Neural progenitor cell (in vitro differentiated cells): ENCODE results near the gene ZFPM1. TPM values are rescaled to one million over a fixed set of nuclear protein-coding genes. Genes with fewer than 3 reads are reported as not detected.

Experiments
- DNase-seq: peaks from one replicate; pipeline ENCODE4 v3.0.0-alpha.2; 2016; ENCODE audit warnings: low spot score
- H2AFZ ChIP-seq: fragments of 200-600 bp; sonication (generic); replicated peaks from 2 replicates; pipeline ENCODE4 v1.6.1; 2016; ENCODE audit warnings: antibody characterized with exemption
- H3F3A ChIP-seq: fragments of 200-600 bp; sonication (generic); 2 replicates; pipeline ENCODE4 v1.6.1; 2016; ENCODE audit warnings: antibody characterized with exemption, low read depth
- H3K27ac ChIP-seq: fragments of 200-600 bp; sonication (generic); 2 replicates; pipeline ENCODE4 v1.5.1; 2016; ENCODE audit warnings: mild to moderate bottlenecking
- H3K27me3 ChIP-seq: fragments of 200-600 bp; sonication (generic); 2 replicates; pipeline ENCODE4 v1.6.1; 2016; ENCODE audit warnings: mild to moderate bottlenecking, moderate library complexity
- H3K36me3 ChIP-seq: fragments of 200-600 bp; sonication (generic); 2 replicates; pipeline ENCODE4 v1.5.1; 2016
- H3K4me1 ChIP-seq: fragments of 200-600 bp; sonication (generic); 2 replicates; pipeline ENCODE4 v1.6.1; 2016; ENCODE audit warnings: mixed run types
- H3K4me2 ChIP-seq: fragments of 200-600 bp; sonication (generic); 2 replicates; pipeline ENCODE4 v1.6.1; 2016
- H3K4me3 ChIP-seq: fragments of 200-600 bp; sonication (generic); 2 replicates; pipeline ENCODE4 v1.5.1; 2016
- H3K79me2 ChIP-seq: fragments of 200-600 bp; sonication (generic); 2 replicates; pipeline ENCODE4 v1.6.1; 2016; ENCODE audit warnings: low read depth
- H3K9ac ChIP-seq: fragments of 200-600 bp; sonication (generic); 2 replicates; pipeline ENCODE4 v1.6.1; 2016
- H3K9me3 ChIP-seq: fragments of 200-600 bp; sonication (generic); 2 replicates; pipeline ENCODE4 v1.5.1; 2016; ENCODE audit warnings: low read depth
- H4K20me1 ChIP-seq: fragments of 200-600 bp; sonication (generic); 2 replicates; pipeline ENCODE4 v1.6.1; 2016; ENCODE audit warnings: low read depth
- H3K27ac Mint-ChIP-seq: 3 replicates; pipeline ENCODE4 v1.8.0; 2021; ENCODE audit warnings: mixed read lengths
- H3K27me3 Mint-ChIP-seq: 2 replicates; pipeline ENCODE4 v1.8.0; 2022; ENCODE audit warnings: low read depth, mild to moderate bottlenecking, inconsistent platforms, moderate library complexity, mixed read lengths; ENCODE audit not compliant: insufficient read depth
- H3K36me3 Mint-ChIP-seq: 3 replicates; pipeline ENCODE4 v1.8.0; 2021; ENCODE audit warnings: mixed read lengths
- H3K4me1 Mint-ChIP-seq: 3 replicates; pipeline ENCODE4 v1.8.0; 2021; ENCODE audit warnings: mixed read lengths
- H3K4me3 Mint-ChIP-seq: 3 replicates; pipeline ENCODE4 v1.8.0; 2021; ENCODE audit warnings: mild to moderate bottlenecking, moderate library complexity, mixed read lengths
- H3K9me3 Mint-ChIP-seq: 3 replicates; pipeline ENCODE4 v1.8.0; 2020; ENCODE audit warnings: mixed read lengths
- CTCF ChIP-seq: fragments of 200-600 bp; sonication (generic); IDR thresholded peaks from 2 replicates; pipeline ENCODE4 v1.5.1; 2017; ENCODE audit warnings: antibody characterized with exemption, mild to moderate bottlenecking
- EZH2 ChIP-seq: fragments of 200-600 bp; sonication (generic); IDR thresholded peaks from 2 replicates; pipeline ENCODE4 v1.6.1; 2017; ENCODE audit warnings: antibody characterized with exemption, mild to moderate bottlenecking, moderate library complexity
- EZH2phosphoT487 ChIP-seq: fragments of 200-600 bp; sonication (generic); IDR thresholded peaks from 2 replicates; pipeline ENCODE4 v1.6.1; 2017; ENCODE audit warnings: antibody characterized with exemption
- total RNA-seq: library from RNA; depleted of rRNA; stranded (reverse); fragments of >200 nt; gene quantifications from 2 replicates; pipeline ENCODE4 v1.2.3, GENCODE V29; 2015; ENCODE audit warnings: low replicate concordance

ZFPM1 gene
- total RNA-seq, 1 donor from 2014 or later = 0.36 TPM

GRCh38 chr16:88434353-88434690 is 18.8 kb upstream of the ZFPM1 start:
- no peak for DNase-seq
- TF ChIP-seq EZH2phosphoT487 (no peak), CTCF (no peak), EZH2 (no peak)

DNA sequence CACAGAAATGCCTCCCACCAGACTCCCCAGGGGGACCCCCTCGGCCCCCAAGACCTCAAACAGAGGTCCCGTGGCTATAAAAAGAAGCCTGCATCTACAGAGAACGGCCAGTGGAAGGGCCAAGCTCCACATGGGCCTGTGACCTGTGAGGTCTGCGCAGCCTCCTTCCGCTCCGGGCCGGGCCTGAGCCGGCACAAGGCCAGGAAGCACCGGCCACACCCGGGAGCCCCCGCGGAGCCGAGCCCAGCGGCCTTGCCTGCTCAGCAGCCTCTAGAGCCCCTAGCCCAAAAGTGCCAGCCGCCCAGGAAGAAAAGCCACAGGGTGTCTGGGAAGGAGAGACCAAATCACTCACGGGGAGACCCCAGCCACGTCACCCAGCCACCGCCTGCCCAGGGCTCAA is 18.3 kb upstream of the ZFPM1 start:
- Mint-ChIP-seq H3K4me3 (no peak overlapping the region), H3K27ac (no peak overlapping the region), H3K36me3 (no peaks in the 10 kb centered on the region), H3K9me3 (no peaks in the 10 kb centered on the region), H3K4me1 (no peaks in the 10 kb centered on the region), H3K27me3 (peaks cover 4% of the 10 kb centered on the region)
- Histone ChIP-seq H3K9me3 (no peaks in the 10 kb centered on the region), H3K9ac (no peak overlapping the region), H3K27me3 (peaks cover 8% of the 10 kb centered on the region), H3K79me2 (no peaks in the 10 kb centered on the region), H3K36me3 (no peaks in the 10 kb centered on the region), H3K4me2 (no peak overlapping the region), H3K4me1 (peaks cover 6% of the 10 kb centered on the region), H3K27ac (no peak overlapping the region), H3F3A (no peaks in the 10 kb centered on the region), H2AFZ (no peak overlapping the region), H3K4me3 (no peak overlapping the region), H4K20me1 (no peaks in the 10 kb centered on the region)
- no peak for DNase-seq
- TF ChIP-seq EZH2phosphoT487 (no peak), CTCF (no peak), EZH2 (no peak)

More at GRCh38 chr16:88434353-88434690, 18.8 kb upstream of the ZFPM1 start:
- H3K9ac ChIP-seq = no peak overlapping the region
- no peaks in the 10 kb centered on the region for H3K9me3 ChIP-seq
- H3K9me3 Mint-ChIP-seq = no peaks in the 10 kb centered on the region
- no peak overlapping the region for H3K4me2 ChIP-seq
- H3K4me1 Mint-ChIP-seq = no peaks in the 10 kb centered on the region
- H3K4me3 Mint-ChIP-seq = no peak overlapping the region
- peaks cover 4% of the 10 kb centered on the region for H3K27me3 Mint-ChIP-seq
- no peaks in the 10 kb centered on the region for H3K36me3 Mint-ChIP-seq
- H3K27me3 ChIP-seq = peaks cover 8% of the 10 kb centered on the region
- no peaks in the 10 kb centered on the region for H3K36me3 ChIP-seq
- no peak overlapping the region for H3K4me3 ChIP-seq
- no peaks in the 10 kb centered on the region for H3K79me2 ChIP-seq
- H3K27ac ChIP-seq = no peak overlapping the region
- H3F3A ChIP-seq = no peaks in the 10 kb centered on the region
- H3K27ac Mint-ChIP-seq = no peak overlapping the region
- peaks cover 6% of the 10 kb centered on the region for H3K4me1 ChIP-seq
- H2AFZ ChIP-seq = no peak overlapping the region
- H4K20me1 ChIP-seq = no peaks in the 10 kb centered on the region

DNA sequence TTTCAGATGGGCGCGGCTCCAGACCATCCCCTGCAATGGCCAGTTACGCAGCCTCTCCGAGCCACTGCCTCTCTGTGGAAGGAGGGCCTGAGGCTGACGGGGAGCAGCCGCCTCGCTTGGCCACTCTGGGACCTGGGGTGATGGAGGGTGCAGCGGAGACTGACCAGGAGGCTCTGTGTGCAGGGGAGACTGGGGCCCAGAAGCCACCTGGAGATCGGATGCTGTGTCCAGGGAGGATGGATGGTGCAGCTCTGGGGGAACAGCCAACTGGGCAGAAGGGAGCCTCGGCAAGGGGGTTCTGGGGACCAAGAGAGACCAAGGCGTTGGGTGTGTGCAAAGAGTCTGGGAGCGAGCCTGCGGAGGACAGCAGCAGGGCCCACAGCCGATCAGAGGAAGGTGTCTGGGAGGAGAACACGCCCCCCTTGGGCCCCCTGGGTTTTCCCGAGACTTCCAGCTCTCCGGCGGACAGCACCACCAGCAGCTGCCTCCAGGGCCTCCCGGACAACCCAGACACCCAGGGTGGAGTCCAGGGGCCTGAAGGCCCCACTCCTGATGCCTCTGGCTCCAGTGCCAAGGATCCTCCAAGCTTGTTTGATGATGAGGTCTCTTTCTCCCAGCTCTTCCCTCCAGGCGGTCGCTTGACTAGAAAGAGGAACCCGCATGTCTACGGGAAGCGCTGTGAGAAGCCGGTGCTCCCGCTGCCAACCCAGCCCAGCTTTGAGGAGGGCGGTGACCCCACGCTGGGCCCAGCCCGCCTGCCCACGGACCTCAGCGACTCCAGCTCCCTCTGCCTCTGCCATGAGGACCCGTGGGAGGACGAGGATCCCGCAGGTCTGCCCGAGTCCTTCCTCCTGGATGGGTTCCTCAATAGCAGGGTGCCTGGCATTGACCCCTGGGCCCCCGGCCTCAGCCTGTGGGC is 17.4 kb upstream of the ZFPM1 start:
- Mint-ChIP-seq H3K27ac (no peak overlapping the region), H3K4me3 (no peak overlapping the region), H3K9me3 (no peaks in the 10 kb centered on the region), H3K4me1 (no peaks in the 10 kb centered on the region), H3K36me3 (no peaks in the 10 kb centered on the region), H3K27me3 (peaks cover 8% of the 10 kb centered on the region)
- H3K4me3 ChIP-seq = no peak overlapping the region
- no peak overlapping the region for H2AFZ ChIP-seq
- H3K79me2 ChIP-seq = no peaks in the 10 kb centered on the region
- H3K4me2 ChIP-seq = no peak overlapping the region
- peaks cover 6% of the 10 kb centered on the region for H3K4me1 ChIP-seq
- H3K27ac ChIP-seq = no peak overlapping the region
- H3K9me3 ChIP-seq = no peaks in the 10 kb centered on the region
- H3K36me3 ChIP-seq = no peaks in the 10 kb centered on the region
- H3K27me3 ChIP-seq = peaks cover 8% of the 10 kb centered on the region
- DNase-seq = no peak
- no peaks in the 10 kb centered on the region for H4K20me1 ChIP-seq
- TF ChIP-seq EZH2 (no peak), CTCF (no peak), EZH2phosphoT487 (no peak)
- no peaks in the 10 kb centered on the region for H3F3A ChIP-seq
- H3K9ac ChIP-seq = no peak overlapping the region
